Endothelial cell (in vitro differentiated cells): Measurements from ENCODE around the gene P2RX5. TPM values are rescaled to one million over a fixed set of nuclear protein-coding genes. Genes with fewer than 3 reads are reported as not detected.
A peak's percentile ranks its signal among the peaks of the same experiment; 100 is the strongest.

ENCODE experiments used
- DNase-seq: peaks from one replicate; pipeline ENCODE4 v3.0.0; 2021; ENCODE audit warnings: low spot score
- H3K27ac Mint-ChIP-seq: one replicate; pipeline ENCODE4 v1.8.0; 2021; ENCODE audit warnings: mixed read lengths, inconsistent platforms; ENCODE audit not compliant: unreplicated experiment
- H3K27me3 Mint-ChIP-seq: one replicate; pipeline ENCODE4 v1.8.0; 2021; ENCODE audit warnings: mild to moderate bottlenecking, moderate library complexity, mixed read lengths, inconsistent platforms; ENCODE audit not compliant: unreplicated experiment
- H3K36me3 Mint-ChIP-seq: one replicate; pipeline ENCODE4 v1.8.0; 2021; ENCODE audit warnings: mild to moderate bottlenecking, low read depth, mixed read lengths, inconsistent platforms; ENCODE audit not compliant: unreplicated experiment
- H3K4me1 Mint-ChIP-seq: one replicate; pipeline ENCODE4 v1.8.0; 2021; ENCODE audit warnings: mild to moderate bottlenecking, mixed read lengths, inconsistent platforms; ENCODE audit not compliant: unreplicated experiment
- H3K4me3 Mint-ChIP-seq: one replicate; pipeline ENCODE4 v1.8.0; 2021; ENCODE audit warnings: mild to moderate bottlenecking, mixed read lengths, inconsistent platforms; ENCODE audit not compliant: unreplicated experiment
- H3K9me3 Mint-ChIP-seq: one replicate; pipeline ENCODE4 v1.8.0; 2021; ENCODE audit warnings: mixed read lengths, inconsistent platforms; ENCODE audit not compliant: unreplicated experiment
- total RNA-seq: library from RNA; stranded (reverse); fragmentation: NEBNext Ultra II Directional; extraction: Animal tissue kit (Norgen Biotek cat#: 25700); gene quantifications from one replicate; pipeline ENCODE4 v1.2.1, GENCODE V29; 2021; ENCODE audit not compliant: unreplicated experiment
- TF ChIP-seq, protein P1 (sequence below): fragments of 200-600 bp; sonication (generic); IDR thresholded peaks from one replicate; pipeline ENCODE4 v1.5.0; 2021; ENCODE audit warnings: antibody characterized with exemption; ENCODE audit not compliant: unreplicated experiment

P2RX5 gene
- total RNA-seq, 1 donor from 2014 or later, result 0.36 TPM

DNA sequence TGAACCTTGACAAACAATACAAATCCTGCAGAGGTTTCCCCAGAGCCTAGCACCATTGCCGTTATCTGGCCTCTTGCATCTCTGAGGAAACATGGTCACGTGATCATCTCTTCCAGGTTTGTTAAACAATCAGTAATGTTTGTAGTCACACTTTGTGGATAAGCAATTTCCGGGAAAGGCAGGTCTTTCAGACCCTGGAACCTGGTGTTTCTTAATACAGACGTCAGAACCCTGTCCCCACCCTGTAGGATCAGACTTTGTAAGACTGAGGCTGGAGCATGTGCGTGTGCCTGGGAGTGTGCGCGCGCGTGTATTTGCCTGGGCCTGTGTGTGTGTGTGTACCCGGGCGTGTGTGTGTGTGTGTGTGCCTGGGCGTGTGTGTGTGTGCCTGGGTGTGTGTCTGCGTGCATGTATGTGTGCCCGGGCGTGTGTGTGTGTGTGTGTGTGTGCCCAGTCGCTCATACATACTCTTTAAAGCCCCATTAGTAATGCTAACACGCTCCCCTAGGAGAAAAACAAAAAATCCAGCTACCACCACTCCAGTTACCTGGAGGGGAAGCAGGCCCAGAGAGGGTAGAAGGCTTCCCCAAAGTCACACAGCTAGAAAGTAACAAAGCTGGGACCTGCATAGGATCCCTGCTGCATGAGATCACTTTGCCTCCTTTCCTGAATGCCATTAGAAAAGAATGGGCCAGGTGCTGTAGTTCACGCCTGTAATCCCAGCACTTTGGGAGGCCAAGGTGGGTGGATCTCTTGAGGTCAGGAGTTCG is 54.1 kb downstream of the P2RX5 start:
- Mint-ChIP-seq H3K4me1 (peaks cover 12% of the 10 kb centered on the region), H3K27me3 (peaks cover 9% of the 10 kb centered on the region), H3K9me3 (no peaks in the 10 kb centered on the region), H3K27ac (no peak overlapping the region), H3K4me3 (no peak overlapping the region), H3K36me3 (peaks cover 10% of the 10 kb centered on the region)
- TF ChIP-seq, protein P1, sequence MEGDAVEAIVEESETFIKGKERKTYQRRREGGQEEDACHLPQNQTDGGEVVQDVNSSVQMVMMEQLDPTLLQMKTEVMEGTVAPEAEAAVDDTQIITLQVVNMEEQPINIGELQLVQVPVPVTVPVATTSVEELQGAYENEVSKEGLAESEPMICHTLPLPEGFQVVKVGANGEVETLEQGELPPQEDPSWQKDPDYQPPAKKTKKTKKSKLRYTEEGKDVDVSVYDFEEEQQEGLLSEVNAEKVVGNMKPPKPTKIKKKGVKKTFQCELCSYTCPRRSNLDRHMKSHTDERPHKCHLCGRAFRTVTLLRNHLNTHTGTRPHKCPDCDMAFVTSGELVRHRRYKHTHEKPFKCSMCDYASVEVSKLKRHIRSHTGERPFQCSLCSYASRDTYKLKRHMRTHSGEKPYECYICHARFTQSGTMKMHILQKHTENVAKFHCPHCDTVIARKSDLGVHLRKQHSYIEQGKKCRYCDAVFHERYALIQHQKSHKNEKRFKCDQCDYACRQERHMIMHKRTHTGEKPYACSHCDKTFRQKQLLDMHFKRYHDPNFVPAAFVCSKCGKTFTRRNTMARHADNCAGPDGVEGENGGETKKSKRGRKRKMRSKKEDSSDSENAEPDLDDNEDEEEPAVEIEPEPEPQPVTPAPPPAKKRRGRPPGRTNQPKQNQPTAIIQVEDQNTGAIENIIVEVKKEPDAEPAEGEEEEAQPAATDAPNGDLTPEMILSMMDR, result no peak
- no peak for DNase-seq

GRCh38 chr17:3641014-3641413 is 54.9 kb downstream of the P2RX5 start:
- no peak for DNase-seq
- Mint-ChIP-seq H3K4me1 (peaks cover 12% of the 10 kb centered on the region), H3K9me3 (no peaks in the 10 kb centered on the region), H3K4me3 (no peak overlapping the region), H3K27ac (no peak overlapping the region), H3K27me3 (peaks cover 9% of the 10 kb centered on the region), H3K36me3 (peaks cover 10% of the 10 kb centered on the region)
- TF ChIP-seq, protein P1, result no peak

- Mint-ChIP-seq H3K36me3 (peaks cover 10% of the 10 kb centered on the region), H3K27me3 (peaks cover 9% of the 10 kb centered on the region), H3K4me3 (peak overlapping the region; percentile 3), H3K27ac (peak overlapping the region; percentile 12), H3K9me3 (no peaks in the 10 kb centered on the region), H3K4me1 (peaks cover 12% of the 10 kb centered on the region)
- DNase-seq, result no peak
- TF ChIP-seq, protein P1, result no peak
Measured at GRCh38 chr17:3639981-3640596, 55.9 kb downstream of the P2RX5 start.

- H3K9me3 Mint-ChIP-seq, result no peaks in the 10 kb centered on the region
- peaks cover 10% of the 10 kb centered on the region for H3K36me3 Mint-ChIP-seq
- TF ChIP-seq, protein P1, result no peak
- H3K27ac Mint-ChIP-seq, result no peak overlapping the region
- DNase-seq, result peak; percentile 35
- H3K27me3 Mint-ChIP-seq, result peaks cover 10% of the 10 kb centered on the region
- H3K4me3 Mint-ChIP-seq, result peak overlapping the region; percentile 93
- H3K4me1 Mint-ChIP-seq, result peaks cover 14% of the 10 kb centered on the region
Measured at GRCh38 chr17:3636908-3637373, 59.0 kb downstream of the P2RX5 start.
